Right lobe of liver (tissue), 4 donors: Measurements from ENCODE around the gene PYGM.

Experiments
- POLR2A ChIP-seq: fragments of 450-650 bp; IDR thresholded peaks from one replicate; pipeline ENCODE4 v1.6.1; 2017; ENCODE audit warnings: antibody characterized with exemption, mild to moderate bottlenecking
- TF ChIP-seq, protein P1 (sequence below), 4 donors: fragments of 200-600 bp in 3 of 4; fragments of 450-650 bp in 1 of 4; IDR thresholded peaks; one replicate each; pipeline versions ENCODE4 v1.5.1 to v1.8.0; 2016 to 2022; ENCODE audit warnings: antibody characterized with exemption in 4 of 4, mild to moderate bottlenecking in 2 of 4
- donor health status: DM: no; HTN: no; CAD: no.
- donor health status: DM: no; HTN: no; CAD: no.
- donor health status: DM: no; HTN: yes; CAD: no.

- TF ChIP-seq POLR2A, result no peak
- TF ChIP-seq, protein P1, sequence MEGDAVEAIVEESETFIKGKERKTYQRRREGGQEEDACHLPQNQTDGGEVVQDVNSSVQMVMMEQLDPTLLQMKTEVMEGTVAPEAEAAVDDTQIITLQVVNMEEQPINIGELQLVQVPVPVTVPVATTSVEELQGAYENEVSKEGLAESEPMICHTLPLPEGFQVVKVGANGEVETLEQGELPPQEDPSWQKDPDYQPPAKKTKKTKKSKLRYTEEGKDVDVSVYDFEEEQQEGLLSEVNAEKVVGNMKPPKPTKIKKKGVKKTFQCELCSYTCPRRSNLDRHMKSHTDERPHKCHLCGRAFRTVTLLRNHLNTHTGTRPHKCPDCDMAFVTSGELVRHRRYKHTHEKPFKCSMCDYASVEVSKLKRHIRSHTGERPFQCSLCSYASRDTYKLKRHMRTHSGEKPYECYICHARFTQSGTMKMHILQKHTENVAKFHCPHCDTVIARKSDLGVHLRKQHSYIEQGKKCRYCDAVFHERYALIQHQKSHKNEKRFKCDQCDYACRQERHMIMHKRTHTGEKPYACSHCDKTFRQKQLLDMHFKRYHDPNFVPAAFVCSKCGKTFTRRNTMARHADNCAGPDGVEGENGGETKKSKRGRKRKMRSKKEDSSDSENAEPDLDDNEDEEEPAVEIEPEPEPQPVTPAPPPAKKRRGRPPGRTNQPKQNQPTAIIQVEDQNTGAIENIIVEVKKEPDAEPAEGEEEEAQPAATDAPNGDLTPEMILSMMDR (IDR thresholded peaks at IDR 0.05), result no peak
Observed at GRCh38 chr11:64705501-64705900, 54.3 kb downstream of the PYGM start.
